Endodermal cell (in vitro differentiated cells): Measurements from ENCODE around the gene C1orf141. TPM values are rescaled to one million over a fixed set of nuclear protein-coding genes. Genes with fewer than 3 reads are reported as not detected.

Experiments used
- DNase-seq: peaks from one replicate; pipeline ENCODE4 v3.0.0-alpha.2; 2017
- H3K27ac ChIP-seq: 2 replicates; pipeline ENCODE4 v1.5.1; 2013; ENCODE audit warnings: mild to moderate bottlenecking, low read depth, low read length, moderate library complexity
- H3K27me3 ChIP-seq: 2 replicates; pipeline ENCODE4 v1.6.1; 2013; ENCODE audit warnings: mild to moderate bottlenecking, low read length, moderate library complexity; ENCODE audit not compliant: insufficient read depth, control insufficient read depth, poor library complexity, severe bottlenecking
- H3K36me3 ChIP-seq: 2 replicates; pipeline ENCODE4 v1.7.0; 2013; ENCODE audit warnings: mild to moderate bottlenecking, low read length, moderate library complexity; ENCODE audit not compliant: control insufficient read depth, insufficient read depth
- H3K4me1 ChIP-seq: one replicate; pipeline ENCODE4 v1.7.0; 2013; ENCODE audit warnings: low read length; ENCODE audit not compliant: control insufficient read depth, insufficient read depth
- H3K4me3 ChIP-seq: 2 replicates; pipeline ENCODE4 v1.5.1; 2013; ENCODE audit warnings: mild to moderate bottlenecking, low read length, moderate library complexity
- H3K9ac ChIP-seq: 2 replicates; pipeline ENCODE4 v1.6.1; 2013; ENCODE audit warnings: mild to moderate bottlenecking, low read length, moderate library complexity; ENCODE audit not compliant: poor library complexity, severe bottlenecking; ENCODE audit errors: extremely low read depth
- H3K9me3 ChIP-seq: 2 replicates; pipeline ENCODE4 v1.6.1; 2013; ENCODE audit warnings: mild to moderate bottlenecking, low read length, moderate library complexity; ENCODE audit not compliant: control insufficient read depth
- H3K27ac Mint-ChIP-seq: 2 replicates; pipeline ENCODE4 v1.8.0; 2020; ENCODE audit warnings: mixed read lengths
- H3K27me3 Mint-ChIP-seq: 2 replicates; pipeline ENCODE4 v1.8.0; 2021; ENCODE audit warnings: mild to moderate bottlenecking, mixed read lengths; ENCODE audit not compliant: insufficient read depth
- H3K36me3 Mint-ChIP-seq: 2 replicates; pipeline ENCODE4 v1.8.0; 2020; ENCODE audit warnings: low read depth, mixed read lengths
- H3K4me1 Mint-ChIP-seq: 2 replicates; pipeline ENCODE4 v1.8.0; 2020; ENCODE audit warnings: mixed read lengths
- H3K4me3 Mint-ChIP-seq: 2 replicates; pipeline ENCODE4 v1.8.0; 2020; ENCODE audit warnings: mild to moderate bottlenecking, moderate library complexity, mixed read lengths
- H3K9me3 Mint-ChIP-seq: 2 replicates; pipeline ENCODE4 v1.8.0; 2020; ENCODE audit warnings: mild to moderate bottlenecking, mixed read lengths
- WGBS, 2 experiments: methylation state at CpG; one replicate each; pipeline versions ENCODE4 v1.1.5 to v1.1.7; 2013; ENCODE audit warnings: missing lambda C conversion rate in 2 of 2, mixed read lengths in 1 of 2; ENCODE audit not compliant: insufficient coverage in 1 of 2, insufficient read length in 1 of 2; 5-methylcytosine and 5-hydroxymethylcytosine counted together
- total RNA-seq, 2 donors: library from RNA; stranded (reverse); fragmentation: NEBNext Ultra II Directional in 1 of 2; extraction: Animal tissue kit (Norgen Biotek cat#: 25700) in 1 of 2; gene quantifications; 2 replicates in 1 of 2; 3 replicates in 1 of 2; pipeline ENCODE4 v1.2.1, GENCODE V29; 2021
- TF ChIP-seq, protein P1 (sequence below): fragments of 200-600 bp; sonication (generic); conservative IDR thresholded peaks from 2 replicates; pipeline ENCODE4 v1.5.0; 2021; ENCODE audit warnings: antibody characterized with exemption, mild to moderate bottlenecking

C1orf141 gene
- total RNA-seq, 2 donors from 2014 or later: not detected

GRCh38 chr1:67126111-67126746, 8.5 kb downstream of the C1orf141 start:
- no peaks in the 10 kb centered on the region for H3K36me3 Mint-ChIP-seq
- no peak overlapping the region for H3K27ac Mint-ChIP-seq
- TF ChIP-seq, protein P1, sequence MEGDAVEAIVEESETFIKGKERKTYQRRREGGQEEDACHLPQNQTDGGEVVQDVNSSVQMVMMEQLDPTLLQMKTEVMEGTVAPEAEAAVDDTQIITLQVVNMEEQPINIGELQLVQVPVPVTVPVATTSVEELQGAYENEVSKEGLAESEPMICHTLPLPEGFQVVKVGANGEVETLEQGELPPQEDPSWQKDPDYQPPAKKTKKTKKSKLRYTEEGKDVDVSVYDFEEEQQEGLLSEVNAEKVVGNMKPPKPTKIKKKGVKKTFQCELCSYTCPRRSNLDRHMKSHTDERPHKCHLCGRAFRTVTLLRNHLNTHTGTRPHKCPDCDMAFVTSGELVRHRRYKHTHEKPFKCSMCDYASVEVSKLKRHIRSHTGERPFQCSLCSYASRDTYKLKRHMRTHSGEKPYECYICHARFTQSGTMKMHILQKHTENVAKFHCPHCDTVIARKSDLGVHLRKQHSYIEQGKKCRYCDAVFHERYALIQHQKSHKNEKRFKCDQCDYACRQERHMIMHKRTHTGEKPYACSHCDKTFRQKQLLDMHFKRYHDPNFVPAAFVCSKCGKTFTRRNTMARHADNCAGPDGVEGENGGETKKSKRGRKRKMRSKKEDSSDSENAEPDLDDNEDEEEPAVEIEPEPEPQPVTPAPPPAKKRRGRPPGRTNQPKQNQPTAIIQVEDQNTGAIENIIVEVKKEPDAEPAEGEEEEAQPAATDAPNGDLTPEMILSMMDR: peak; percentile 47
- no peaks in the 10 kb centered on the region for H3K4me1 ChIP-seq
- H3K9ac ChIP-seq: no peak overlapping the region
- H3K4me3 ChIP-seq: no peak overlapping the region
- peaks cover under 1% of the 10 kb centered on the region for H3K9me3 ChIP-seq
- no peak for DNase-seq
- H3K27ac ChIP-seq: no peak overlapping the region
- no peaks in the 10 kb centered on the region for H3K27me3 ChIP-seq
- 91 to 93% methylated on average over 3 to 5 of the region's 5 CpGs for WGBS, 2 experiments
- no peak overlapping the region for H3K4me3 Mint-ChIP-seq
- no peaks in the 10 kb centered on the region for H3K36me3 ChIP-seq
- H3K9me3 Mint-ChIP-seq: no peaks in the 10 kb centered on the region
- H3K27me3 Mint-ChIP-seq: peaks cover 3% of the 10 kb centered on the region
- H3K4me1 Mint-ChIP-seq: peaks cover 9% of the 10 kb centered on the region

GRCh38 chr1:67124455-67124854, 10.3 kb downstream of the C1orf141 start:
- H3K27me3 Mint-ChIP-seq: peaks cover 3% of the 10 kb centered on the region
- peaks cover 9% of the 10 kb centered on the region for H3K4me1 Mint-ChIP-seq
- no peak overlapping the region for H3K4me3 Mint-ChIP-seq
- 91% methylated on average over 4 of the region's 4 CpGs for WGBS, 2 experiments
- TF ChIP-seq, protein P1: no peak
- Histone ChIP-seq H3K27ac (no peak overlapping the region), H3K4me3 (no peak overlapping the region), H3K36me3 (no peaks in the 10 kb centered on the region), H3K4me1 (no peaks in the 10 kb centered on the region), H3K27me3 (peaks cover 4% of the 10 kb centered on the region), H3K9me3 (peaks cover 8% of the 10 kb centered on the region), H3K9ac (no peak overlapping the region)
- no peaks in the 10 kb centered on the region for H3K9me3 Mint-ChIP-seq
- DNase-seq: no peak
- no peaks in the 10 kb centered on the region for H3K36me3 Mint-ChIP-seq
- no peak overlapping the region for H3K27ac Mint-ChIP-seq

GRCh38 chr1:67120855-67121619, 13.7 kb downstream of the C1orf141 start:
- no peak overlapping the region for H3K4me3 Mint-ChIP-seq
- peaks cover 1% of the 10 kb centered on the region for H3K4me1 Mint-ChIP-seq

More at GRCh38 chr1:67120855-67121619, 13.7 kb downstream of the C1orf141 start:
- H3K27ac ChIP-seq: no peak overlapping the region
- no peak for DNase-seq
- H3K9ac ChIP-seq: no peak overlapping the region
- H3K9me3 ChIP-seq: peaks cover 8% of the 10 kb centered on the region
- no peaks in the 10 kb centered on the region for H3K36me3 Mint-ChIP-seq
- no peaks in the 10 kb centered on the region for H3K9me3 Mint-ChIP-seq
- no peaks in the 10 kb centered on the region for H3K4me1 ChIP-seq
- TF ChIP-seq, protein P1: no peak
- no peak overlapping the region for H3K27ac Mint-ChIP-seq
- WGBS, 2 experiments: 90 to 100% methylated on average over 1 to 4 of the region's 4 CpGs
- no peaks in the 10 kb centered on the region for H3K36me3 ChIP-seq
- H3K27me3 Mint-ChIP-seq: no peaks in the 10 kb centered on the region
- peaks cover 6% of the 10 kb centered on the region for H3K27me3 ChIP-seq
- H3K4me3 ChIP-seq: no peak overlapping the region
